Ovary (tissue), 9 donors: Measurements from ENCODE around the gene EPHA2. TPM values are rescaled to one million over a fixed set of nuclear protein-coding genes. Genes with fewer than 3 reads are reported as not detected.

Source experiments
- DNase-seq, 5 donors: peaks; one replicate each; pipeline ENCODE4 v3.0.0-alpha.2; 2019 to 2020
- H3K27ac ChIP-seq, 2 donors: fragments of 200-600 bp; one replicate each; pipeline versions ENCODE4 v1.5.1 to v1.8.0; 2019 to 2022
- H3K27me3 ChIP-seq: fragments of 200-600 bp; one replicate; pipeline ENCODE4 v1.8.0; 2022
- H3K36me3 ChIP-seq: fragments of 200-600 bp; sonication (generic); one replicate; pipeline ENCODE4 v1.5.1; 2019
- H3K4me1 ChIP-seq: one replicate; pipeline ENCODE4 v1.8.1; 2013; ENCODE audit warnings: mild to moderate bottlenecking, moderate library complexity; ENCODE audit not compliant: insufficient read depth
- H3K4me3 ChIP-seq: fragments of 200-600 bp; sonication (generic); one replicate; pipeline ENCODE4 v1.5.1; 2017
- H3K9me3 ChIP-seq, 2 donors: fragments of 200-600 bp in 1 of 2; sonication (generic) in 1 of 2; one replicate each; pipeline versions ENCODE4 v1.5.1 to v1.8.1; 2013 to 2019; ENCODE audit warnings: mild to moderate bottlenecking in 1 of 2, moderate library complexity in 1 of 2
- EP300 ChIP-seq: sonication (generic); formaldehyde crosslinking; IDR thresholded peaks from one replicate; pipeline ENCODE4 v1.6.1; 2017; ENCODE audit warnings: antibody characterized with exemption
- POLR2A ChIP-seq: fragments of 450-650 bp; IDR thresholded peaks from one replicate; pipeline ENCODE4 v1.6.1; 2017; ENCODE audit warnings: antibody characterized with exemption, mild to moderate bottlenecking, moderate library complexity
- WGBS, 3 donors: extraction: QIAGEN DNeasy Blood & Tissue Kit in 1 of 3; methylation state at CpG; one replicate each; pipeline versions ENCODE4 v1.1.5 to v1.1.7; 2013 to 2017; 5-methylcytosine and 5-hydroxymethylcytosine counted together
- intact Hi-C, 4 donors: fragments of 100-400 bp; cut with DNase I; formaldehyde crosslinking; loops; one replicate each; pipeline versions ENCODE4 v1.11.0 to v1.15.1; 2022 to 2023
- polyA plus RNA-seq, 2 donors: library from polyadenylated mRNA; stranded (reverse); fragments of 200-250 nt in 1 of 2; fragments of 350-450 nt in 1 of 2; fragmentation: Illumina TruSeq in 1 of 2; extraction: RNeasy Lipid Tissue Mini Kit (QIAGEN cat#74804) in 1 of 2; gene quantifications; one replicate each; pipeline ENCODE4 v1.2.3, GENCODE V29; 2013 to 2014
- total RNA-seq, 7 donors: library from RNA; depleted of rRNA in 2 of 7; stranded (reverse); fragments of >200 nt in 2 of 7; fragmentation: NEBNext Ultra II Directional in 3 of 7; extraction: Animal tissue kit (Norgen Biotek cat#: 25700) in 3 of 7; gene quantifications; one replicate each; pipeline versions ENCODE4 v1.1.0 to v1.2.4, GENCODE V29; 2016 to 2023
- TF ChIP-seq, protein P1 (sequence below), 3 donors: fragments of 450-650 bp in 2 of 3; fragments of 200-600 bp in 1 of 3; IDR thresholded peaks; one replicate each; pipeline versions ENCODE4 v1.5.1 to v1.8.0; 2016 to 2022; ENCODE audit warnings: antibody characterized with exemption in 3 of 3, mild to moderate bottlenecking in 1 of 3
- donor health status: DM: no; HTN: no; CAD: no; lungs with moderate emphysema.
- donor health status: DM: no; HTN: no; CAD: no.
- donor health status: Bipolar disorder and iron deficiency.
- donor health status: DM: yes; HTN: yes; CAD: no.
- donor health status: DM: no; HTN: no; CAD: no.
- donor health status: DM: yes; HTN: yes; CAD: no.

EPHA2 gene
- total and polyA plus RNA-seq, 9 donors = 3.8 to 40.7 (median 8.2) TPM

DNA sequence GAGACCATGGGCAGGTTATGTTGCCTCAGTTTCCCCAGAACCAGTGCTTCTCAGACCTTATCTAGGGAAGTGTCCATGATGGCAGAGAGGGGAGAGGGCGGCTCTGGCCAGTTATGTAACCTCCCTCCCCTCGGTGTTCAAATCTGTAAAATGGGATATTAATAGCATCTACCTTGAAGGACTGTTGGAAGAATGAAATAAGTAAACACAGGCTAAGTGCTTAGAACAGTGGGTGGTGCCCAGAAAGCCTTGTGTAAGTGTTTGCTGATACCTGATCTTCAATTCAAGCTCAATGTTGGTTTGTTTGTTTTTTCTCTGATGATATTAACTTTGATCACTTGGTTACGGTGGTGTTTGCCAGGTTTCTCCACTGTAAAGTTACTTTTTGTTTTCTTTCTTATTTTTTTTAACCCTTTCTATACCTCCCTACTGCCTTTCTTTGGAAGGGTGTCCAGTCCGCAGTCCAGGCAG lies 34.9 kb downstream of the EPHA2 start:
- 60 to 65% (median 64%) methylated on average over 4 of the region's 4 CpGs for WGBS, 3 donors
- Histone ChIP-seq H3K4me1 (no peaks in the 10 kb centered on the region), H3K27ac (no peak overlapping the region), H3K4me3 (no peak overlapping the region), H3K9me3 (no peaks in the 10 kb centered on the region), H3K36me3 (no peaks in the 10 kb centered on the region), H3K27me3 (no peaks in the 10 kb centered on the region)
- no peak for DNase-seq
- intact Hi-C loops = no loop called here
- TF ChIP-seq EP300 (no peak), POLR2A (no peak)
- TF ChIP-seq, protein P1, sequence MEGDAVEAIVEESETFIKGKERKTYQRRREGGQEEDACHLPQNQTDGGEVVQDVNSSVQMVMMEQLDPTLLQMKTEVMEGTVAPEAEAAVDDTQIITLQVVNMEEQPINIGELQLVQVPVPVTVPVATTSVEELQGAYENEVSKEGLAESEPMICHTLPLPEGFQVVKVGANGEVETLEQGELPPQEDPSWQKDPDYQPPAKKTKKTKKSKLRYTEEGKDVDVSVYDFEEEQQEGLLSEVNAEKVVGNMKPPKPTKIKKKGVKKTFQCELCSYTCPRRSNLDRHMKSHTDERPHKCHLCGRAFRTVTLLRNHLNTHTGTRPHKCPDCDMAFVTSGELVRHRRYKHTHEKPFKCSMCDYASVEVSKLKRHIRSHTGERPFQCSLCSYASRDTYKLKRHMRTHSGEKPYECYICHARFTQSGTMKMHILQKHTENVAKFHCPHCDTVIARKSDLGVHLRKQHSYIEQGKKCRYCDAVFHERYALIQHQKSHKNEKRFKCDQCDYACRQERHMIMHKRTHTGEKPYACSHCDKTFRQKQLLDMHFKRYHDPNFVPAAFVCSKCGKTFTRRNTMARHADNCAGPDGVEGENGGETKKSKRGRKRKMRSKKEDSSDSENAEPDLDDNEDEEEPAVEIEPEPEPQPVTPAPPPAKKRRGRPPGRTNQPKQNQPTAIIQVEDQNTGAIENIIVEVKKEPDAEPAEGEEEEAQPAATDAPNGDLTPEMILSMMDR (IDR thresholded peaks at IDR 0.05) = no peak

GRCh38 chr1:16120407-16120806 lies 35.5 kb downstream of the EPHA2 start:
- Histone ChIP-seq H3K9me3 (no peaks in the 10 kb centered on the region), H3K36me3 (no peaks in the 10 kb centered on the region), H3K27me3 (no peaks in the 10 kb centered on the region), H3K4me1 (no peaks in the 10 kb centered on the region), H3K4me3 (no peak overlapping the region), H3K27ac (no peak overlapping the region)
- DNase-seq = no peak
- intact Hi-C loops = no loop called here
- WGBS, 3 donors = 92 to 100% (median 93%) methylated on average over 1 of the region's 1 CpG
- TF ChIP-seq, protein P1 (IDR thresholded peaks at IDR 0.05) = no peak
- TF ChIP-seq POLR2A (no peak), EP300 (no peak)

- TF ChIP-seq POLR2A (no peak), EP300 (no peak)
- TF ChIP-seq, protein P1 (IDR thresholded peaks at IDR 0.05) = no peak
- H3K36me3 ChIP-seq = no peaks in the 10 kb centered on the region
- H3K27me3 ChIP-seq = no peaks in the 10 kb centered on the region
- no peaks in the 10 kb centered on the region for H3K4me1 ChIP-seq
- DNase-seq = no peak
- H3K4me3 ChIP-seq = no peak overlapping the region
- no peak overlapping the region for H3K27ac ChIP-seq
- 88 to 90% (median 88%) methylated on average over 10 of the region's 10 CpGs for WGBS, 3 donors
- H3K9me3 ChIP-seq = no peaks in the 10 kb centered on the region
- intact Hi-C loops = no loop called here
Observed at GRCh38 chr1:16119926-16120325, 35.9 kb downstream of the EPHA2 start.

- intact Hi-C loops = no loop called here
- Histone ChIP-seq H3K4me3 (no peak overlapping the region), H3K9me3 (no peaks in the 10 kb centered on the region), H3K4me1 (no peaks in the 10 kb centered on the region), H3K27me3 (no peaks in the 10 kb centered on the region), H3K27ac (no peak overlapping the region), H3K36me3 (no peaks in the 10 kb centered on the region)
- TF ChIP-seq POLR2A (no peak), EP300 (no peak)
- TF ChIP-seq, protein P1 (IDR thresholded peaks at IDR 0.05) = no peak
- DNase-seq = no peak
- WGBS, 3 donors = 88 to 95% (median 94%) methylated on average over 6 of the region's 6 CpGs
Observed at GRCh38 chr1:16119504-16119903, 36.4 kb downstream of the EPHA2 start.
